ENCODE data around the gene NHEJ1. TPM values are rescaled to one million over a fixed set of nuclear protein-coding genes. Genes with fewer than 3 reads are reported as not detected.

Gene NHEJ1
- total RNA-seq, 2 donors from 2014 or later, result 8.3 to 8.4 TPM

- Histone ChIP-seq H3K4me3 (no peak overlapping the region), H3K9me3 (no peaks in the 10 kb centered on the region), H3K27ac (no peak overlapping the region), H3K27me3 (no peaks in the 10 kb centered on the region), H3K4me1 (peaks cover 0 to 17% of the 10 kb centered on the region in 2 donors), H3K36me3 (no peaks in the 10 kb centered on the region)
- no peak for TF ChIP-seq CTCF (IDR thresholded peaks at IDR 0.05)
- no peak for DNase-seq (ENCODE audit: low spot score)
These were observed 54.4 kb downstream of the NHEJ1 start for GRCh38 chr2:219106251-219106650.

GRCh38 chr2:219104107-219105035 lies 56.2 kb downstream of the NHEJ1 start:
- no peaks in the 10 kb centered on the region for H3K27me3 ChIP-seq
- H3K36me3 ChIP-seq, result no peaks in the 10 kb centered on the region
- peaks cover 0 to 17% of the 10 kb centered on the region in 2 donors for H3K4me1 ChIP-seq
- peak in 1 of 2 donors; percentile 68 for TF ChIP-seq CTCF (IDR thresholded peaks at IDR 0.05)
- no peak overlapping the region for H3K27ac ChIP-seq
- DNase-seq (ENCODE audit: low spot score), result no peak
- H3K9me3 ChIP-seq, result no peaks in the 10 kb centered on the region
- H3K4me3 ChIP-seq, result no peak overlapping the region

GRCh38 chr2:219099329-219099728 lies 61.3 kb downstream of the NHEJ1 start:
- DNase-seq (ENCODE audit: low spot score), result no peak
- TF ChIP-seq CTCF (IDR thresholded peaks at IDR 0.05), result no peak
- H3K27me3 ChIP-seq, result no peaks in the 10 kb centered on the region
- H3K27ac ChIP-seq, result no peak overlapping the region
- no peaks in the 10 kb centered on the region for H3K9me3 ChIP-seq
- peaks cover 0 to 6% of the 10 kb centered on the region in 2 donors for H3K4me1 ChIP-seq
- H3K36me3 ChIP-seq, result no peaks in the 10 kb centered on the region
- no peak overlapping the region for H3K4me3 ChIP-seq

GRCh38 chr2:219095406-219095935 lies 65.1 kb downstream of the NHEJ1 start:
- no peak for DNase-seq (ENCODE audit: low spot score)
- no peak overlapping the region for H3K27ac ChIP-seq
- TF ChIP-seq CTCF (IDR thresholded peaks at IDR 0.05), result no peak
- no peaks in the 10 kb centered on the region for H3K9me3 ChIP-seq
- H3K27me3 ChIP-seq, result no peaks in the 10 kb centered on the region
- H3K36me3 ChIP-seq, result no peaks in the 10 kb centered on the region
- peaks cover 0 to 11% of the 10 kb centered on the region in 2 donors for H3K4me1 ChIP-seq
- H3K4me3 ChIP-seq, result no peak overlapping the region

GRCh38 chr2:219094171-219094570 lies 66.4 kb downstream of the NHEJ1 start:
- TF ChIP-seq CTCF (IDR thresholded peaks at IDR 0.05), result no peak
- Histone ChIP-seq H3K9me3 (no peaks in the 10 kb centered on the region), H3K4me3 (no peak overlapping the region), H3K27ac (no peak overlapping the region), H3K27me3 (no peaks in the 10 kb centered on the region), H3K4me1 (peaks cover 0 to 11% of the 10 kb centered on the region in 2 donors), H3K36me3 (no peaks in the 10 kb centered on the region)
- DNase-seq (ENCODE audit: low spot score), result no peak
